OCI-LY1 (cell line): ENCODE results near the gene IGFN1.

ENCODE experiments used
- EZH2 ChIP-seq: fragments of 200-600 bp; sonication (generic), shearing (Covaris generic); IDR thresholded peaks from 2 replicates; pipeline ENCODE4 v1.8.0; 2017; ENCODE audit warnings: borderline replicate concordance, mixed run types, mild to moderate bottlenecking, antibody characterized with exemption, low read length, moderate library complexity, mixed read lengths
- TF ChIP-seq, protein P1 (sequence below): fragments of 200-600 bp; sonication (generic), shearing (Covaris generic); IDR thresholded peaks from 2 replicates; pipeline ENCODE4 v1.5.1; 2017; ENCODE audit warnings: mild to moderate bottlenecking, antibody characterized with exemption, low read length, moderate library complexity, mixed read lengths

DNA sequence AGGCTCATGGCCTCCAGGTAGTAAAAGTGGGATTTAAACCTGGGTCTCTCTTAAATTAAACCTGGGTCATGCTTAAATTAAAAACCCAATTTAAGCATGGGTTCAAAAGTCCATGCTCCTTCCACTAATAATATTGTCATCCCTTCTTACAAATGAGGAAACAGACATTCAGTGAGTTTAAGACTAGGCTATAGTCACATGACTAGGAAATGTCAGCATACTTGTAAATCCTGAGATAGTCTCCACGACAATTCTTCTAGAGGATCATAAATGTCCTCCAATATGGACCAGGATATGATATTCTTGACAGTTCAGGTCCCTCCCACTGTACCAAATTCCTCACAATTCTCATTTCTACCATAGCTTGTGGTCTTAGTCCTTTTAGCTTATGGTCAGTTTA lies 10.5 kb upstream of the IGFN1 start:
- TF ChIP-seq, protein P1, sequence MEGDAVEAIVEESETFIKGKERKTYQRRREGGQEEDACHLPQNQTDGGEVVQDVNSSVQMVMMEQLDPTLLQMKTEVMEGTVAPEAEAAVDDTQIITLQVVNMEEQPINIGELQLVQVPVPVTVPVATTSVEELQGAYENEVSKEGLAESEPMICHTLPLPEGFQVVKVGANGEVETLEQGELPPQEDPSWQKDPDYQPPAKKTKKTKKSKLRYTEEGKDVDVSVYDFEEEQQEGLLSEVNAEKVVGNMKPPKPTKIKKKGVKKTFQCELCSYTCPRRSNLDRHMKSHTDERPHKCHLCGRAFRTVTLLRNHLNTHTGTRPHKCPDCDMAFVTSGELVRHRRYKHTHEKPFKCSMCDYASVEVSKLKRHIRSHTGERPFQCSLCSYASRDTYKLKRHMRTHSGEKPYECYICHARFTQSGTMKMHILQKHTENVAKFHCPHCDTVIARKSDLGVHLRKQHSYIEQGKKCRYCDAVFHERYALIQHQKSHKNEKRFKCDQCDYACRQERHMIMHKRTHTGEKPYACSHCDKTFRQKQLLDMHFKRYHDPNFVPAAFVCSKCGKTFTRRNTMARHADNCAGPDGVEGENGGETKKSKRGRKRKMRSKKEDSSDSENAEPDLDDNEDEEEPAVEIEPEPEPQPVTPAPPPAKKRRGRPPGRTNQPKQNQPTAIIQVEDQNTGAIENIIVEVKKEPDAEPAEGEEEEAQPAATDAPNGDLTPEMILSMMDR: no peak
- no peak for TF ChIP-seq EZH2
